Measurements from ENCODE around the gene GPR15LG.

DNA sequence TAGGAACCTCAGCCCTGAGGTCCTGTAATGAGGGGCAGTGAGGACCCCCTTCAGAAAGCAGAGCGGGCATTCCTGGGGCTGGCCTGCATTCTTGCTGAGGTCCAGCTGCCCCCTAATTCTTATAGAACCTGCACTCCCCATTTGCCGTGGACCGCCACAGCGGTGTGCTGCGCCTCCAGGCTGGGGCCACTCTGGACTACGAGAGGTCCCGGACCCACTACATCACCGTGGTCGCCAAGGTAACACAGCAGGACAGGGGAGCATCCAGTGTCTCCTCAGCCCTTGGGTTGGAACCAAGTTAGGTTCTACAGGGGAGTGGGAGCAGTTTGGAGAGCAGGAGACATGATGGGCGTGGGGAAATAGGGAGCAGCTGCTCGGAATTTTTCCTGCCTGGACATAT is 28.1 kb downstream of the GPR15LG start:
- TF ChIP-seq, protein P1, sequence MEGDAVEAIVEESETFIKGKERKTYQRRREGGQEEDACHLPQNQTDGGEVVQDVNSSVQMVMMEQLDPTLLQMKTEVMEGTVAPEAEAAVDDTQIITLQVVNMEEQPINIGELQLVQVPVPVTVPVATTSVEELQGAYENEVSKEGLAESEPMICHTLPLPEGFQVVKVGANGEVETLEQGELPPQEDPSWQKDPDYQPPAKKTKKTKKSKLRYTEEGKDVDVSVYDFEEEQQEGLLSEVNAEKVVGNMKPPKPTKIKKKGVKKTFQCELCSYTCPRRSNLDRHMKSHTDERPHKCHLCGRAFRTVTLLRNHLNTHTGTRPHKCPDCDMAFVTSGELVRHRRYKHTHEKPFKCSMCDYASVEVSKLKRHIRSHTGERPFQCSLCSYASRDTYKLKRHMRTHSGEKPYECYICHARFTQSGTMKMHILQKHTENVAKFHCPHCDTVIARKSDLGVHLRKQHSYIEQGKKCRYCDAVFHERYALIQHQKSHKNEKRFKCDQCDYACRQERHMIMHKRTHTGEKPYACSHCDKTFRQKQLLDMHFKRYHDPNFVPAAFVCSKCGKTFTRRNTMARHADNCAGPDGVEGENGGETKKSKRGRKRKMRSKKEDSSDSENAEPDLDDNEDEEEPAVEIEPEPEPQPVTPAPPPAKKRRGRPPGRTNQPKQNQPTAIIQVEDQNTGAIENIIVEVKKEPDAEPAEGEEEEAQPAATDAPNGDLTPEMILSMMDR (IDR thresholded peaks at IDR 0.05), result no peak
- no peak for TF ChIP-seq POLR2A (IDR thresholded peaks at IDR 0.05)
